ENCODE measurements around the gene TLDC2.
A peak's percentile ranks its signal among the peaks of the same experiment; 100 is the strongest.

TLDC2 gene

GRCh38 chr20:36849333-36850065 lies 26.4 kb upstream of the TLDC2 start:
- DNase-seq (ENCODE audit: low spot score) = no peak

- no peak for DNase-seq (ENCODE audit: low spot score)
Measured at GRCh38 chr20:36850759-36851158, 25.2 kb upstream of the TLDC2 start.

- no peak for DNase-seq (ENCODE audit: low spot score)
Measured at GRCh38 chr20:36851490-36851889, 24.4 kb upstream of the TLDC2 start.

- DNase-seq (ENCODE audit: low spot score) = no peak
Measured at GRCh38 chr20:36852187-36852586, 23.8 kb upstream of the TLDC2 start.

- DNase-seq (ENCODE audit: low spot score) = peak; percentile 74
Measured at GRCh38 chr20:36854348-36855240, 21.3 kb upstream of the TLDC2 start.

GRCh38 chr20:36855241-36855657 lies 20.7 kb upstream of the TLDC2 start:
- no peak for DNase-seq (ENCODE audit: low spot score)

GRCh38 chr20:36856195-36856594 lies 19.7 kb upstream of the TLDC2 start:
- DNase-seq (ENCODE audit: low spot score) = no peak

- no peak for DNase-seq (ENCODE audit: low spot score)
Measured at GRCh38 chr20:36856691-36857635, 19.0 kb upstream of the TLDC2 start.

GRCh38 chr20:36859282-36859555 lies 16.7 kb upstream of the TLDC2 start:
- no peak for DNase-seq (ENCODE audit: low spot score)

- no peak for DNase-seq (ENCODE audit: low spot score)
Measured at GRCh38 chr20:36859700-36860330, 16.1 kb upstream of the TLDC2 start.

GRCh38 chr20:36860339-36860738 lies 15.6 kb upstream of the TLDC2 start:
- no peak for DNase-seq (ENCODE audit: low spot score)

- DNase-seq (ENCODE audit: low spot score) = no peak
Measured at GRCh38 chr20:36860811-36861624, 14.9 kb upstream of the TLDC2 start.

- no peak for DNase-seq (ENCODE audit: low spot score)
Measured at GRCh38 chr20:36861625-36861874, 14.4 kb upstream of the TLDC2 start.

GRCh38 chr20:36861875-36862801 lies 13.8 kb upstream of the TLDC2 start:
- peak; percentile 89 for DNase-seq (ENCODE audit: low spot score)

- no peak for DNase-seq (ENCODE audit: low spot score)
Measured at GRCh38 chr20:36862857-36863668, 12.9 kb upstream of the TLDC2 start.

- DNase-seq (ENCODE audit: low spot score) = no peak
Measured at GRCh38 chr20:36865076-36865860, 10.7 kb upstream of the TLDC2 start.

GRCh38 chr20:36865861-36866149 lies 10.1 kb upstream of the TLDC2 start:
- no peak for DNase-seq (ENCODE audit: low spot score)

- DNase-seq (ENCODE audit: low spot score) = no peak
Measured at GRCh38 chr20:36866164-36866563, 9.8 kb upstream of the TLDC2 start.

Measured in SW480 (cell line).